Measurements from ENCODE around the gene PAX5.
A peak's percentile ranks its signal among the peaks of the same experiment; 100 is the strongest.

Gene PAX5

DNA sequence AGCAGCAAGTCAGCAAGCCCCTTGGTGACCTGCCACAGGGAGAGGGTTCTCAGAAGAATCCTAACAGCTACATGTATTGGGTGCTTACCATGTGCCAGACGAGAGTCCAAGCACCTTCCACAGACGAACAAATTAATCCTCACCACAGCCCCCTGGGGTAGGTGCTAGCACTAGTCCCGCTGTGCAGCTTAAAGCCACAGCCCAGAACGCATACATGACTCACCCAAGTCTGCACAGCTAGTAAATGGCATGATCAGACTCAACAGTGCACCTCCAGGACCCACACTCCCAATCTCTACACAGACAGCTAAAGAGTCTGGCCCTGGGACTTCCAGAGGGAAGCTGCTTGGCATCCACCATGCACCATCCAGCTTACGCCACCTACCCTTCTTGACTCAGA is 111.5 kb downstream of the PAX5 start:
- Histone ChIP-seq H3K9me3 (ENCODE audit: control insufficient read depth, insufficient read depth, low read length) (no peaks in the 10 kb centered on the region), H3K4me1 (ENCODE audit: control insufficient read depth, low read length) (no peaks in the 10 kb centered on the region), H4K20me1 (ENCODE audit: control insufficient read depth, insufficient read depth, low read depth, low read length) (0 out of 2 replicates have a peak, but pooled peaks cover 5% of the 10 kb centered on the region), H3K27ac (ENCODE audit: low read depth, low read length) (no peak overlapping the region), H3K9me2 (replicated peaks; ENCODE audit: control insufficient read depth, low read length) (no peaks in the 10 kb centered on the region), H3K4me2 (ENCODE audit: low read length) (no peak overlapping the region), H3K79me2 (ENCODE audit: control insufficient read depth, low read length) (peaks cover 83% of the 10 kb centered on the region), H3F3A (ENCODE audit: control insufficient read depth, insufficient read depth) (peaks cover 4% of the 10 kb centered on the region; the same call in 1 of the 2 replicates), H3K27me3 (ENCODE audit: control insufficient read depth, low read length) (no peaks in the 10 kb centered on the region), H3K4me3 (ENCODE audit: low read length) (no peak overlapping the region), H3K36me3 (ENCODE audit: control insufficient read depth, low read length) (peaks cover 91% of the 10 kb centered on the region)
- no peak for TF ChIP-seq CTCF (IDR thresholded peaks at IDR 0.05; ENCODE audit: low read depth, low read length, poor library complexity, severe bottlenecking)
- TF ChIP-seq EZH2phosphoT487 (IDR thresholded peaks at IDR 0.05; ENCODE audit: borderline replicate concordance, low read length), result no peak

DNA sequence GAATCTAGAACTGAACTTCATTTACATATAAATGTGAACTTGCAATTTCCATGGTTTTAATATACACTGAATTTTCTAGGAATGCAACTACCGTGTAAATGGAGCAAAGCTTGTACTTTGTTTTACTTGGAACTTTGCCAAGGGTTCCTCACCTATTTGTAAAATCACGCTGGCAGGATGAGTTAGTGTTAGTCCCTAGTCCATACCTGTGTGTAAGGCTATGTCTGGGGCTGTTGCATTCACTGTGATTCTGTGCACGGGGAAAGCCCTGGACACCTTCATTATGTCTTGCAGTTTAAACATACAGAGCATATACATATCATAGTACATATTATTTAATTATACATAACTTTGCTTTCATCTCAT is 119.9 kb downstream of the PAX5 start:
- Histone ChIP-seq H3K9me2 (replicated peaks; ENCODE audit: control insufficient read depth, low read length) (no peaks in the 10 kb centered on the region), H3K27me3 (ENCODE audit: control insufficient read depth, low read length) (no peaks in the 10 kb centered on the region), H3F3A (ENCODE audit: control insufficient read depth, insufficient read depth) (peaks cover 16% of the 10 kb centered on the region), H3K36me3 (ENCODE audit: control insufficient read depth, low read length) (peaks cover 80% of the 10 kb centered on the region), H3K4me1 (ENCODE audit: control insufficient read depth, low read length) (no peaks in the 10 kb centered on the region), H3K4me3 (ENCODE audit: low read length) (no peak overlapping the region), H4K20me1 (ENCODE audit: control insufficient read depth, insufficient read depth, low read depth, low read length) (peaks cover 27% of the 10 kb centered on the region; the same call in 1 of the 2 replicates), H3K79me2 (ENCODE audit: control insufficient read depth, low read length) (peaks cover 76% of the 10 kb centered on the region), H3K4me2 (ENCODE audit: low read length) (no peak overlapping the region), H3K9me3 (ENCODE audit: control insufficient read depth, insufficient read depth, low read length) (no peaks in the 10 kb centered on the region), H3K27ac (ENCODE audit: low read depth, low read length) (no peak overlapping the region)
- no peak for TF ChIP-seq CTCF (IDR thresholded peaks at IDR 0.05; ENCODE audit: low read depth, low read length, poor library complexity, severe bottlenecking)
- no peak for TF ChIP-seq EZH2phosphoT487 (IDR thresholded peaks at IDR 0.05; ENCODE audit: borderline replicate concordance, low read length)

DNA sequence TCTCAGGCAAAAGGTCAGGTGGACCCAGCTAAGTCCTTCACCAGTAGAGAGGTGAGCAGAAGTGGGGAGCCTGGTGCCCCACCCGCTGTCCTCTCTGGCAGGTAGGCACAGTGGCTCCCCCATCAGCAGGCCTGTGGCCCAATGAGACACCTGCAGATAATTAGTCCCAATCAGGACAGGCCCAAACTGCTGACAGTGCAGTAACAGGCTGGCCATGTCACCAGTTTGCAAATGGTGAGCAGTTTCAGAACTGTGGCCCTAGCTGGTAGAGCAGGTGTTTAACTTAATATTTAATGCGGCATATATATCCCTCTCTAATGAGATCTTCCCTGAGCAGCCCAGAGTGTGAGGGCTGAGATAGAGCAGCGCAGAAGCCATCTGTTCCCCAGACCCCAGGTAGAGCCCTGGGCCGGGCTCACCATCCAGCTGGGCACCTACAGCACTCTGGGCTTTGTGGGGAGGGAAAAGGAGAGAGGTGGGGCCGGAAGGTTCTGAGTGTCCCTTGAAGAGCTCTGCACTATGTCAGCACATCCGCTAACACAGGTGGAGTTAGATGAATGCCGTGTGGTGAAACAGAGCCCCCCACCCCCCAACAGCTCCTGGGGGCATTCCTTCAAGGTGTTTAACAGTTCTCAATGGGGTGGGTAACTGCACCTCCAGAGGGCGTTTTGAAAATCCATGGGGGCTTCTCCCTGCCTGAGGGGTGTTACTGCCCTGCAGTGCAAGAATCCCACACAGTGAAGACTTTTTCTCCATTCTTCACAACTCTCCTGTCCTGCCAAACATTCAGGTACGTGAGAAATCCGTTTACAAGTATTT is 120.5 kb downstream of the PAX5 start:
- Histone ChIP-seq H3K4me1 (ENCODE audit: control insufficient read depth, low read length) (no peaks in the 10 kb centered on the region), H4K20me1 (ENCODE audit: control insufficient read depth, insufficient read depth, low read depth, low read length) (peaks cover 27% of the 10 kb centered on the region; the same call in 1 of the 2 replicates), H3F3A (ENCODE audit: control insufficient read depth, insufficient read depth) (peaks cover 13% of the 10 kb centered on the region), H3K4me3 (ENCODE audit: low read length) (no peak overlapping the region), H3K27me3 (ENCODE audit: control insufficient read depth, low read length) (no peaks in the 10 kb centered on the region), H3K27ac (ENCODE audit: low read depth, low read length) (no peak overlapping the region), H3K79me2 (ENCODE audit: control insufficient read depth, low read length) (peaks cover 74% of the 10 kb centered on the region), H3K9me3 (ENCODE audit: control insufficient read depth, insufficient read depth, low read length) (no peaks in the 10 kb centered on the region), H3K4me2 (ENCODE audit: low read length) (no peak overlapping the region), H3K36me3 (ENCODE audit: control insufficient read depth, low read length) (peaks cover 80% of the 10 kb centered on the region), H3K9me2 (replicated peaks; ENCODE audit: control insufficient read depth, low read length) (no peaks in the 10 kb centered on the region)
- TF ChIP-seq EZH2phosphoT487 (IDR thresholded peaks at IDR 0.05; ENCODE audit: borderline replicate concordance, low read length) (no peak), CTCF (IDR thresholded peaks at IDR 0.05; ENCODE audit: low read depth, low read length, poor library complexity, severe bottlenecking) (peak; percentile 49)

All from DOHH2 (cell line).